Neural crest cell (in vitro differentiated cells): ENCODE data around the gene L3MBTL4. TPM values are rescaled to one million over a fixed set of nuclear protein-coding genes. Genes with fewer than 3 reads are reported as not detected.

Source experiments
- DNase-seq: peaks from one replicate; pipeline ENCODE4 v3.0.0; 2021; ENCODE audit warnings: low read depth, mixed read lengths, low spot score
- H3K27ac Mint-ChIP-seq: one replicate; pipeline ENCODE4 v1.8.0; 2021; ENCODE audit warnings: mild to moderate bottlenecking, mixed read lengths; ENCODE audit not compliant: unreplicated experiment
- H3K27me3 Mint-ChIP-seq: 2 replicates; pipeline ENCODE4 v1.8.0; 2021; ENCODE audit warnings: low read depth, mild to moderate bottlenecking, mixed read lengths
- H3K36me3 Mint-ChIP-seq: 2 replicates; pipeline ENCODE4 v1.8.0; 2021; ENCODE audit warnings: low read depth, mild to moderate bottlenecking, mixed read lengths
- H3K4me1 Mint-ChIP-seq: 2 replicates; pipeline ENCODE4 v1.8.0; 2021; ENCODE audit warnings: mixed read lengths
- H3K4me3 Mint-ChIP-seq: one replicate; pipeline ENCODE4 v1.8.0; 2021; ENCODE audit warnings: mild to moderate bottlenecking, mixed read lengths
- H3K9me3 Mint-ChIP-seq: 2 replicates; pipeline ENCODE4 v1.8.0; 2021; ENCODE audit warnings: mixed read lengths
- total RNA-seq: library from RNA; stranded (reverse); gene quantifications from 2 replicates; pipeline ENCODE4 v1.2.1, GENCODE V29; 2021
- TF ChIP-seq, protein P1 (sequence below): fragments of 200-600 bp; sonication (generic); conservative IDR thresholded peaks from 2 replicates; pipeline ENCODE4 v1.5.0; 2021; ENCODE audit warnings: antibody characterized with exemption, mild to moderate bottlenecking

Gene L3MBTL4
- total RNA-seq, 1 donor from 2014 or later, result 0.65 TPM

DNA sequence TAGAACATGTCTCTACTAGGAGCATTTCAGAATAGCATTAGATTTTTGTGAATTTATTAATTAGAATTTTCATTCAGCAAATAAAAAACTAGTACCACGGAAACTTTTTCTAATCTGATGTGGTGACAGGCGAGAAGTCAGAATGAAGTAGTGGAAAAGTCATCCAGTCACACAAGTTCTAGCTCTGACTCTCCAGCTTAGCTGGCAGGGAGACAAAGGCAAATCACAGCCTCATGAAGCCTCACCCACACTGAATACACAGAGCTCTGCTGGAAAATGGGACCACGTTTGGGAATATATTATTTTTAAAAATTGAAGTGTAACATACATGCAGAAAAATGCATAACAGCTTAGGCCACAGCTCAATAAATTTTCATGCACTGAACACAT is 86.1 kb downstream of the L3MBTL4 start:
- TF ChIP-seq, protein P1, sequence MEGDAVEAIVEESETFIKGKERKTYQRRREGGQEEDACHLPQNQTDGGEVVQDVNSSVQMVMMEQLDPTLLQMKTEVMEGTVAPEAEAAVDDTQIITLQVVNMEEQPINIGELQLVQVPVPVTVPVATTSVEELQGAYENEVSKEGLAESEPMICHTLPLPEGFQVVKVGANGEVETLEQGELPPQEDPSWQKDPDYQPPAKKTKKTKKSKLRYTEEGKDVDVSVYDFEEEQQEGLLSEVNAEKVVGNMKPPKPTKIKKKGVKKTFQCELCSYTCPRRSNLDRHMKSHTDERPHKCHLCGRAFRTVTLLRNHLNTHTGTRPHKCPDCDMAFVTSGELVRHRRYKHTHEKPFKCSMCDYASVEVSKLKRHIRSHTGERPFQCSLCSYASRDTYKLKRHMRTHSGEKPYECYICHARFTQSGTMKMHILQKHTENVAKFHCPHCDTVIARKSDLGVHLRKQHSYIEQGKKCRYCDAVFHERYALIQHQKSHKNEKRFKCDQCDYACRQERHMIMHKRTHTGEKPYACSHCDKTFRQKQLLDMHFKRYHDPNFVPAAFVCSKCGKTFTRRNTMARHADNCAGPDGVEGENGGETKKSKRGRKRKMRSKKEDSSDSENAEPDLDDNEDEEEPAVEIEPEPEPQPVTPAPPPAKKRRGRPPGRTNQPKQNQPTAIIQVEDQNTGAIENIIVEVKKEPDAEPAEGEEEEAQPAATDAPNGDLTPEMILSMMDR, result no peak
- no peaks in the 10 kb centered on the region for H3K27me3 Mint-ChIP-seq
- peaks cover 6% of the 10 kb centered on the region for H3K9me3 Mint-ChIP-seq
- H3K4me1 Mint-ChIP-seq, result no peaks in the 10 kb centered on the region
- no peak overlapping the region for H3K27ac Mint-ChIP-seq
- no peaks in the 10 kb centered on the region for H3K36me3 Mint-ChIP-seq
- DNase-seq, result no peak
- no peak overlapping the region for H3K4me3 Mint-ChIP-seq

DNA sequence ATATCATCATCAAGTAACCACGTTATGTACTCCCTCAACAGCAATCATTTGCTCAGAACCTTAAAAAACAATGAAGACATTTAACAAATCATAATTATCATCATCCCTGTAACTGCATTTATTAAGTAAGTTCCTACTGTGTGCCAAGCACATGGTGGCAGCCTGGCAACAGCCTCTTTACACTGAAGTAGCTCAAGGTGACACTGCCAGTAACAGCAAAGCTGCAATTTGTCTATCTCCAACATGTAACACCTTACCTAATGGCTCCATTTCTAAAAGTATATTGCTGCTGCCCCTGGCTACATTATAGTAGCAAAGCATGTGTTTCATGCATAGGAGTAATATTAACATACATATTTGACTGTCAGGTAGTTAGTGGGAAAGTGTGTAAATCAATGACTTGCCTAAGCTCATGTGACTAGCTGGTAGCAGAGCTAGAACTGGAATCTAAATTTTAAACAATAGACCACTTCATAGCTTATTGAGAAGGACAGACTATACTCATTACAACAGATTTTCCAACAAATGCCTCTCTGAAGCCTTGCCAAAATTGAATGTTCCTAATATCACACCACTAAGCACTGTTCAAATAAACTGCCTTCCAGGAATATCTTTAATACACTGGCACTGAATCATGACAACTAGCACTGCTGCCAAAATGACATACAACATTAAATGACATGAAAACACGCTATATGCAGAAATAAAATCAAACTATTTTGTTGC is 86.7 kb downstream of the L3MBTL4 start:
- no peaks in the 10 kb centered on the region for H3K27me3 Mint-ChIP-seq
- H3K27ac Mint-ChIP-seq, result no peak overlapping the region
- H3K9me3 Mint-ChIP-seq, result peaks cover 12% of the 10 kb centered on the region
- no peak overlapping the region for H3K4me3 Mint-ChIP-seq
- peaks cover 3% of the 10 kb centered on the region for H3K36me3 Mint-ChIP-seq
- TF ChIP-seq, protein P1, result no peak
- no peaks in the 10 kb centered on the region for H3K4me1 Mint-ChIP-seq
- no peak for DNase-seq

GRCh38 chr18:6327485-6327884 is 87.2 kb downstream of the L3MBTL4 start:
- H3K4me3 Mint-ChIP-seq, result no peak overlapping the region
- H3K9me3 Mint-ChIP-seq, result peaks cover 14% of the 10 kb centered on the region
- no peak overlapping the region for H3K27ac Mint-ChIP-seq
- H3K27me3 Mint-ChIP-seq, result no peaks in the 10 kb centered on the region
- TF ChIP-seq, protein P1, result no peak
- no peaks in the 10 kb centered on the region for H3K4me1 Mint-ChIP-seq
- H3K36me3 Mint-ChIP-seq, result peaks cover 3% of the 10 kb centered on the region
- DNase-seq, result no peak

- peaks cover 14% of the 10 kb centered on the region for H3K9me3 Mint-ChIP-seq
- H3K36me3 Mint-ChIP-seq, result peaks cover 3% of the 10 kb centered on the region
- TF ChIP-seq, protein P1, result no peak
- no peak overlapping the region for H3K27ac Mint-ChIP-seq
- no peak overlapping the region for H3K4me3 Mint-ChIP-seq
- no peaks in the 10 kb centered on the region for H3K27me3 Mint-ChIP-seq
- DNase-seq, result no peak
- H3K4me1 Mint-ChIP-seq, result no peaks in the 10 kb centered on the region
These were observed 88.1 kb downstream of the L3MBTL4 start for GRCh38 chr18:6326566-6326965.

DNA sequence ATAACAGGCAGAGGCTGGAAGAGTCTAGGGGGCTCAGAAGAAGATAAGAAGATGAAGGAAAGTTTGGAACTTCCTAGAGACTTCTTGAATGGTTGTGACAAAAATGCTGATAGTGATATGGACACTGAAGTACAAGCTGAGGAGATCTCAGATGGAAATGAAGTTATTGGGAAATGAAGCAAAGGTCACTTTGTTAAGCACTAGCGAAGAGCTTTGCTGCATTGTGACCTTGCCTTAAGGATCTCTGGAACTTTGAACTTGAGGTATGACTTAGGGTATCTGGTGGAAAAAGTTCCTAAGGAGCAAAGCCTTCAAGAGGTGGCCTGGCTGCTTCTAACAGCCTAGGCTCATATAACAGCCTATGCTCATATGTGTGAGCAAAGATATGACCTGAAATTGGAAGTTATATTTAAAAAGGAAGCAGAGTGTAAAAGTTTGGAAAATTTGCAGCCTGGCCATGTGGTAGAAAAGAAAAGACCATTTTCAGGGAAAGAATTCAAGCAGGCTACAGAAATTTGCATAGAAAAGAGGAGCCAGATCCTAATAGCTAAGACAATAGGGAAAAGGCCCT is 91.3 kb downstream of the L3MBTL4 start:
- H3K4me1 Mint-ChIP-seq, result no peaks in the 10 kb centered on the region
- H3K9me3 Mint-ChIP-seq, result peaks cover 20% of the 10 kb centered on the region
- H3K27me3 Mint-ChIP-seq, result no peaks in the 10 kb centered on the region
- TF ChIP-seq, protein P1, result no peak
- DNase-seq, result no peak
- no peak overlapping the region for H3K4me3 Mint-ChIP-seq
- no peak overlapping the region for H3K27ac Mint-ChIP-seq
- peaks cover 3% of the 10 kb centered on the region for H3K36me3 Mint-ChIP-seq
